Keratinocyte (primary cell): ENCODE results near the gene ABCG1.

ENCODE experiments used
- CTCF ChIP-seq, 3 experiments: IDR thresholded peaks in 1 of 3; conservative IDR thresholded peaks in 1 of 3; optimal IDR thresholded peaks in 1 of 3; 2 replicates in 2 of 3; 3 replicates in 1 of 3; pipeline versions ENCODE3 to v1.5.1; 2011; ENCODE audit warnings: low read length in 3 of 3, mild to moderate bottlenecking in 3 of 3, moderate library complexity in 2 of 3, control low read depth in 1 of 3, inconsistent platforms in 1 of 3; ENCODE audit not compliant: insufficient read depth in 2 of 3; ENCODE audit errors: extremely low read depth in 1 of 3
- EZH2 ChIP-seq: IDR thresholded peaks from one replicate; pipeline ENCODE4 v1.6.1; 2012; ENCODE audit warnings: inconsistent platforms, mild to moderate bottlenecking, low read length, moderate library complexity

- TF ChIP-seq EZH2 (no peak), CTCF (optimal IDR thresholded peaks at IDR 0.05 in 1 of 3, IDR thresholded peaks at IDR 0.05 in 1 of 3, conservative IDR thresholded peaks at IDR 0.05 in 1 of 3; ENCODE audit: extremely low read depth in 1 of 3, insufficient read depth in 2 of 3, low read length in 3 of 3) (no peak)
Observed at GRCh38 chr21:42212266-42212665, 6.7 kb upstream of the ABCG1 start.
